HEK293 (cell line): ENCODE measurements around the gene OPCML.

Experiments
- CTCF ChIA-PET: fragments of 350-600 bp; formaldehyde crosslinking; extraction: SDS; loops from one replicate; lab custom pipeline; 2021; ENCODE audit warnings: antibody characterized with exemption; lab: Yijun Ruan, JAX
- POLR2A ChIA-PET: fragments of 300-600 bp; formaldehyde crosslinking; extraction: SDS; loops from one replicate; lab custom pipeline; 2020; ENCODE audit warnings: antibody characterized with exemption, inconsistent platforms; lab: Yijun Ruan, JAX
- H3K27ac ChIP-seq: fragments of 200-500 bp; sonication (Bioruptor generic); 2 replicates; pipeline ENCODE4 v1.5.1; 2014; ENCODE audit warnings: low read depth, low read length, control low read depth, inconsistent platforms; ENCODE audit errors: extremely low read depth
- H3K36me3 ChIP-seq, 2 experiments: fragments of 200-500 bp in 1 of 2; sonication (Bioruptor generic) in 1 of 2; 1 replicate in 1 of 2; 2 replicates in 1 of 2; pipeline ENCODE4 v1.5.1; 2014 to 2017; ENCODE audit warnings: inconsistent platforms in 2 of 2, low read length in 2 of 2; ENCODE audit not compliant: control insufficient read depth in 2 of 2, insufficient read depth in 1 of 2
- H3K4me1 ChIP-seq: fragments of 200-500 bp; sonication (Bioruptor generic); 2 replicates; pipeline ENCODE4 v1.5.1; 2014; ENCODE audit warnings: mild to moderate bottlenecking, low read length, inconsistent platforms; ENCODE audit not compliant: control insufficient read depth, insufficient read depth
- H3K4me3 ChIP-seq: 2 replicates; pipeline ENCODE4 v1.5.1; 2011; ENCODE audit warnings: low read depth, mild to moderate bottlenecking, control low read depth, low read length, moderate library complexity
- H3K9me3 ChIP-seq: fragments of 200-500 bp; sonication (Bioruptor generic); 2 replicates; pipeline ENCODE4 v1.5.1; 2014; ENCODE audit warnings: low read depth, low read length, inconsistent platforms; ENCODE audit not compliant: control insufficient read depth, insufficient read depth
- BCL6B ChIP-seq: fragments of 450-650 bp; formaldehyde crosslinking; IDR thresholded peaks from 2 replicates; pipeline ENCODE4 v1.5.1; 2017; ENCODE audit warnings: missing biosample characterization, missing genetic modification characterization
- FEZF1 ChIP-seq: fragments of 450-650 bp; formaldehyde crosslinking; IDR thresholded peaks from 2 replicates; pipeline ENCODE4 v1.5.1; 2016; ENCODE audit warnings: missing biosample characterization, missing genetic modification characterization
- PRDM6 ChIP-seq: fragments of 450-650 bp; formaldehyde crosslinking; IDR thresholded peaks from 2 replicates; pipeline ENCODE4 v1.5.1; 2017; ENCODE audit warnings: missing biosample characterization, missing genetic modification characterization
- ZNF112 ChIP-seq: fragments of 450-650 bp; formaldehyde crosslinking; IDR thresholded peaks from 2 replicates; pipeline ENCODE4 v1.5.0; 2017; ENCODE audit warnings: missing biosample characterization, missing genetic modification characterization
- ZNF148 ChIP-seq: fragments of 450-650 bp; formaldehyde crosslinking; IDR thresholded peaks from 2 replicates; pipeline ENCODE4 v1.5.0; 2017; ENCODE audit warnings: missing biosample characterization, missing genetic modification characterization, borderline replicate concordance
- ZNF18 ChIP-seq: fragments of 450-650 bp; formaldehyde crosslinking; IDR thresholded peaks from 2 replicates; pipeline ENCODE4 v1.5.1; 2016; ENCODE audit warnings: missing biosample characterization, missing genetic modification characterization
- ZNF211 ChIP-seq: fragments of 450-650 bp; formaldehyde crosslinking; IDR thresholded peaks from 2 replicates; pipeline ENCODE4 v1.5.1; 2016; ENCODE audit warnings: low read depth, missing biosample characterization, missing genetic modification characterization
- ZNF26 ChIP-seq: fragments of 450-650 bp; formaldehyde crosslinking; IDR thresholded peaks from 2 replicates; pipeline ENCODE4 v1.5.1; 2016; ENCODE audit warnings: missing biosample characterization, missing genetic modification characterization
- ZNF366 ChIP-seq: fragments of 450-650 bp; formaldehyde crosslinking; conservative IDR thresholded peaks from 2 replicates; pipeline ENCODE4 v1.5.1; 2016; ENCODE audit warnings: missing biosample characterization, missing genetic modification characterization
- ZNF37A ChIP-seq: fragments of 450-650 bp; IDR thresholded peaks from 2 replicates; pipeline ENCODE4 v1.5.1; 2018; ENCODE audit warnings: missing biosample characterization, missing genetic modification characterization
- ZNF530 ChIP-seq: fragments of 450-650 bp; formaldehyde crosslinking; IDR thresholded peaks from 2 replicates; pipeline ENCODE4 v1.5.1; 2016; ENCODE audit warnings: low read depth, missing biosample characterization, missing genetic modification characterization
- ZNF549 ChIP-seq: fragments of 450-650 bp; IDR thresholded peaks from 2 replicates; pipeline ENCODE4 v1.5.1; 2018; ENCODE audit warnings: missing biosample characterization, missing genetic modification characterization, mild to moderate bottlenecking, inconsistent platforms, moderate library complexity
- ZNF571 ChIP-seq: fragments of 450-650 bp; formaldehyde crosslinking; IDR thresholded peaks from 2 replicates; pipeline ENCODE4 v1.5.0; 2017; ENCODE audit warnings: missing biosample characterization, missing genetic modification characterization
- ZNF626 ChIP-seq: fragments of 450-650 bp; sonication (Bioruptor Pico); formaldehyde crosslinking; IDR thresholded peaks from 2 replicates; pipeline ENCODE4 v1.5.1; 2018; ENCODE audit warnings: missing biosample characterization, missing genetic modification characterization, inconsistent platforms
- ZSCAN16 ChIP-seq: fragments of 450-650 bp; formaldehyde crosslinking; IDR thresholded peaks from 2 replicates; pipeline ENCODE4 v1.5.1; 2016; ENCODE audit warnings: missing biosample characterization, missing genetic modification characterization
- TF ChIP-seq, protein P1 (sequence below): IDR thresholded peaks from 2 replicates; pipeline ENCODE4 v1.6.1; 2011; ENCODE audit warnings: mild to moderate bottlenecking, low read depth, low read length, borderline replicate concordance
- TF ChIP-seq, protein P2 (sequence below): fragments of 450-650 bp; formaldehyde crosslinking; IDR thresholded peaks from 2 replicates; pipeline ENCODE4 v1.5.1; 2016; ENCODE audit warnings: missing biosample characterization, missing genetic modification characterization

Gene OPCML

DNA sequence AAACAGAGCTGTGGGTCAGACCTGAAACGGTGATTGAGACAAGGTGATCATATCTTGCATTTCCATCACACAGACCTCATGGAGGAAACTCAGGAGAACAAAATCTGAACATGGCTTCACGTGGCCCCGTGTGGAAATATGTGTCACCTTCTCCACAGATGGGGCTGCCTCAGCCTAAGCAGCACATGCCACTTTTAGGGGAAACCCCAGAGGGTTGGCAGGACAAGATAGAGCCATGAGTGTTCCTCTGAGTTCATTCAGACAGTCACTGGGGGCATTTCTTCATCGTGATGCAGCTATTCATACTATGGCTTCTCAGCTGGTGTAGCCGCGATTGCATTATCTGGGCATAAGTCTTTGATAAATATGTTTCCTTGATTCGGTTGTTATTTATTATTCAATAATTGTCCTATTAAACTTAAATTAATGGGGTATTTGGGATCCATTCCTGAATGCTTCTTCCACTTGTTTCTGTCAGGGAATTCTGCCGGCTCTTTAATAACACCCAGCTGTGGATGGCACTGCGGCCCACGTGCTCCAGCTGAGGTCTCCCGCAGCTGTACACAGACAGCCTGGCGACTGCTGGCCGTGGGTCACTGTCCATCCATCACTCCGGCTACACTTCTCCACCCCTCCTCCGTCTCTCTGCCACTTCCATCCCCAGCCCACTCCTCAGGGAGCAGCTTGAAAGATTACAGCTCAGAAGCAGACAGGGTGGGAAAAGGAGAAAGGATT, 485.1 kb downstream of the OPCML start:
- Histone ChIP-seq H3K4me3 (no peak overlapping the region), H3K4me1 (no peaks in the 10 kb centered on the region), H3K9me3 (no peaks in the 10 kb centered on the region), H3K36me3 (no peaks in the 10 kb centered on the region), H3K27ac (no peak overlapping the region)
- no peak for TF ChIP-seq ZNF26 (tag by site-specific recombination)
- no peak for TF ChIP-seq ZNF530 (tag by site-specific recombination)
- TF ChIP-seq ZNF366 (tag by site-specific recombination) = no peak
- no peak for TF ChIP-seq ZNF37A (tag by site-specific recombination)
- TF ChIP-seq FEZF1 = no peak
- POLR2A ChIA-PET = no interaction called here
- CTCF ChIA-PET = no interaction called here

DNA sequence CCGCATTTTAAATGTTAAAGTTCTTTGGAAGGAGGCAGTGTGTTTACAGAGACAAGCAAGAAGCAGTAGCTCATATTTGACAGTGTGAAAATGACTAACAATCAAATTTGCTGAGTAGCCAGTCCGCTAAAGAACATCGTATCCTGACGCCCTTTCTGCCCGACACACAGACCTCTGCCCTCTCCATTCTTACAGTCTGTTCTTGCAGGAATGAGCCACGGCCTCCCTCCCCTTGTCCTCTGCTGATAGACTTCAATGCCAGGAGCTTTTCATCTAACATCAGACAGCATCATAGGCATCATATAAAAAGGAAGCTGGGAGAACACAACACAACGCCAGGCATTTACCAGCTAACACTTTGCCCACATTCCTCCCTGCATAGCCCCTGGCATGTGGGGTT, 486.0 kb downstream of the OPCML start:
- POLR2A ChIA-PET = no interaction called here
- CTCF ChIA-PET = interaction anchor here (0.6 kb wide), 1 partner anchor 38 kb away, joined by 3 read pairs; no protein-coding TSS in a partner anchor
- TF ChIP-seq ZNF211 (no peak), PRDM6 (tag by site-specific recombination) (no peak), ZNF112 (tag by site-specific recombination) (no peak), ZNF626 (tag by site-specific recombination) (no peak), ZNF18 (tag by site-specific recombination) (no peak), ZSCAN16 (tag by site-specific recombination) (no peak), ZNF571 (tag by site-specific recombination) (no peak), ZNF549 (tag by site-specific recombination) (no peak), ZNF148 (tag by site-specific recombination) (no peak), BCL6B (tag by site-specific recombination) (no peak)
- TF ChIP-seq, protein P1, sequence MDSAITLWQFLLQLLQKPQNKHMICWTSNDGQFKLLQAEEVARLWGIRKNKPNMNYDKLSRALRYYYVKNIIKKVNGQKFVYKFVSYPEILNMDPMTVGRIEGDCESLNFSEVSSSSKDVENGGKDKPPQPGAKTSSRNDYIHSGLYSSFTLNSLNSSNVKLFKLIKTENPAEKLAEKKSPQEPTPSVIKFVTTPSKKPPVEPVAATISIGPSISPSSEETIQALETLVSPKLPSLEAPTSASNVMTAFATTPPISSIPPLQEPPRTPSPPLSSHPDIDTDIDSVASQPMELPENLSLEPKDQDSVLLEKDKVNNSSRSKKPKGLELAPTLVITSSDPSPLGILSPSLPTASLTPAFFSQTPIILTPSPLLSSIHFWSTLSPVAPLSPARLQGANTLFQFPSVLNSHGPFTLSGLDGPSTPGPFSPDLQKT = no peak
- TF ChIP-seq, protein P2, sequence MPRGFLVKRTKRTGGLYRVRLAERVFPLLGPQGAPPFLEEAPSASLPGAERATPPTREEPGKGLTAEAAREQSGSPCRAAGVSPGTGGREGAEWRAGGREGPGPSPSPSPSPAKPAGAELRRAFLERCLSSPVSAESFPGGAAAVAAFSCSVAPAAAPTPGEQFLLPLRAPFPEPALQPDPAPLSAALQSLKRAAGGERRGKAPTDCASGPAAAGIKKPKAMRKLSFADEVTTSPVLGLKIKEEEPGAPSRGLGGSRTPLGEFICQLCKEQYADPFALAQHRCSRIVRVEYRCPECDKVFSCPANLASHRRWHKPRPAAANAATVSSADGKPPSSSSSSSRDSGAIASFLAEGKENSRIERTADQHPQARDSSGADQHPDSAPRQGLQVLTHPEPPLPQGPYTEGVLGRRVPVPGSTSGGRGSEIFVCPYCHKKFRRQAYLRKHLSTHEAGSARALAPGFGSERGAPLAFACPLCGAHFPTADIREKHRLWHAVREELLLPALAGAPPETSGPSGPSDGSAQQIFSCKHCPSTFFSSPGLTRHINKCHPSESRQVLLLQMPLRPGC (tag by site-specific recombination) = no peak

More for the DNA sequence above, 486.0 kb downstream of the OPCML start:
- Histone ChIP-seq H3K4me1 (no peaks in the 10 kb centered on the region), H3K27ac (no peak overlapping the region), H3K9me3 (no peaks in the 10 kb centered on the region), H3K4me3 (no peak overlapping the region), H3K36me3 (no peaks in the 10 kb centered on the region)
